Tracheal epithelial cell (primary cell): Measurements from ENCODE around the gene MDGA2. TPM values are rescaled to one million over a fixed set of nuclear protein-coding genes. Genes with fewer than 3 reads are reported as not detected.

ENCODE experiments used
- total RNA-seq: library from RNA; depleted of rRNA; stranded (reverse); fragments of >200 nt; gene quantifications from 2 replicates; pipeline ENCODE4 v1.2.1, GENCODE V29; 2014

Gene MDGA2
- total RNA-seq = not detected in 2 replicates

GRCh38 chr14:47675466-47676314, at the start of gene MDGA2:
Gene MDGA2 (minus strand): TSS chr14:47675605.

